Liver (tissue), 9 donors: ENCODE measurements around the gene FASTKD1. TPM values are rescaled to one million over a fixed set of nuclear protein-coding genes. Genes with fewer than 3 reads are reported as not detected.
"Not testable (repeated sequence)": the region's sequence is repeated elsewhere in the genome, so short reads cannot be mapped to it uniquely, and the experiment has no call there.

Source experiments
- DNase-seq: peaks from one replicate; pipeline ENCODE4 v3.0.0-alpha.2; 2017; ENCODE audit warnings: low spot score
- H3K27ac ChIP-seq, 2 donors: one replicate each; pipeline ENCODE4 v1.7.0; 2013; ENCODE audit warnings: inconsistent platforms in 2 of 2, low read length in 2 of 2, control low read depth in 1 of 2, low read depth in 1 of 2, mild to moderate bottlenecking in 1 of 2
- H3K27me3 ChIP-seq, 4 donors: one replicate each; pipeline versions ENCODE4 v1.6.1 to v1.7.0; 2013; ENCODE audit warnings: low read length in 3 of 4, inconsistent platforms in 1 of 4, mild to moderate bottlenecking in 1 of 4, moderate library complexity in 1 of 4; ENCODE audit not compliant: control insufficient read depth in 4 of 4, insufficient read depth in 4 of 4
- H3K36me3 ChIP-seq, 4 donors: one replicate each; pipeline versions ENCODE4 v1.6.1 to v1.7.0; 2013; ENCODE audit warnings: low read length in 3 of 4, mild to moderate bottlenecking in 3 of 4, low read depth in 1 of 4, moderate library complexity in 1 of 4; ENCODE audit not compliant: control insufficient read depth in 4 of 4, insufficient read depth in 3 of 4
- H3K4me1 ChIP-seq, 4 donors: one replicate each; pipeline versions ENCODE4 v1.6.1 to v1.7.0; 2013; ENCODE audit warnings: low read length in 3 of 4, mild to moderate bottlenecking in 3 of 4, moderate library complexity in 1 of 4; ENCODE audit not compliant: control insufficient read depth in 4 of 4, insufficient read depth in 4 of 4
- H3K4me3 ChIP-seq, 3 donors: one replicate each; pipeline versions ENCODE4 v1.6.1 to v1.7.0; 2013; ENCODE audit warnings: low read length in 3 of 3, control low read depth in 1 of 3, low read depth in 1 of 3, mild to moderate bottlenecking in 1 of 3
- H3K9ac ChIP-seq, 2 donors: one replicate each; pipeline ENCODE4 v1.7.0; 2013; ENCODE audit warnings: low read length in 2 of 2, mild to moderate bottlenecking in 2 of 2, moderate library complexity in 2 of 2, control low read depth in 1 of 2, low read depth in 1 of 2
- H3K9me3 ChIP-seq, 4 donors: one replicate each; pipeline versions ENCODE4 v1.6.1 to v1.7.0; 2013; ENCODE audit warnings: low read length in 3 of 4; ENCODE audit not compliant: control insufficient read depth in 4 of 4
- EGR1 ChIP-seq, 2 donors: IDR thresholded peaks; 2 replicates each; pipeline ENCODE4 v1.6.1; 2016 to 2018; ENCODE audit warnings: antibody characterized with exemption in 2 of 2, low read depth in 2 of 2
- FOXA1 ChIP-seq: IDR thresholded peaks from 2 replicates; pipeline ENCODE4 v1.6.1; 2016; ENCODE audit warnings: antibody characterized with exemption
- FOXA2 ChIP-seq: IDR thresholded peaks from 2 replicates; pipeline ENCODE4 v1.6.1; 2016; ENCODE audit warnings: antibody characterized with exemption
- GABPA ChIP-seq, 2 donors: IDR thresholded peaks in 1 of 2; conservative IDR thresholded peaks in 1 of 2; 2 replicates each; pipeline ENCODE4 v1.6.1; 2016; ENCODE audit warnings: antibody characterized with exemption in 2 of 2, mild to moderate bottlenecking in 1 of 2, moderate library complexity in 1 of 2
- HNF4A ChIP-seq, 2 donors: conservative IDR thresholded peaks; 2 replicates each; pipeline ENCODE4 v1.6.1; 2016; ENCODE audit warnings: antibody characterized with exemption in 2 of 2, mild to moderate bottlenecking in 2 of 2
- HNF4G ChIP-seq: IDR thresholded peaks from 2 replicates; pipeline ENCODE4 v1.6.1; 2016; ENCODE audit warnings: antibody characterized with exemption
- NR2F2 ChIP-seq: IDR thresholded peaks from 2 replicates; pipeline ENCODE4 v1.6.1; 2016; ENCODE audit warnings: antibody characterized with exemption
- RAD21 ChIP-seq, 2 donors: IDR thresholded peaks; 2 replicates each; pipeline ENCODE4 v1.6.1; 2016; ENCODE audit warnings: antibody characterized with exemption in 2 of 2, mild to moderate bottlenecking in 2 of 2
- RXRA ChIP-seq, 2 donors: IDR thresholded peaks; 2 replicates each; pipeline ENCODE4 v1.6.1; 2017 to 2018; ENCODE audit warnings: antibody characterized with exemption in 2 of 2, mild to moderate bottlenecking in 1 of 2
- SP1 ChIP-seq: IDR thresholded peaks from 2 replicates; pipeline ENCODE4 v1.6.1; 2018; ENCODE audit warnings: antibody characterized with exemption, mild to moderate bottlenecking
- TAF1 ChIP-seq: conservative IDR thresholded peaks from 2 replicates; pipeline ENCODE4 v1.6.1; 2016; ENCODE audit warnings: antibody characterized with exemption, mild to moderate bottlenecking
- YY1 ChIP-seq: IDR thresholded peaks from 2 replicates; pipeline ENCODE4 v1.6.1; 2016; ENCODE audit warnings: antibody characterized with exemption, mild to moderate bottlenecking
- WGBS: extraction: QIAGEN DNeasy Blood & Tissue Kit; methylation state at CpG from one replicate; pipeline ENCODE4 v1.1.7; 2013; 5-methylcytosine and 5-hydroxymethylcytosine counted together
- polyA plus RNA-seq, 2 donors: library from polyadenylated mRNA; stranded (reverse) in 1 of 2; unstranded in 1 of 2; fragments of 200-250 nt in 1 of 2; fragments of >200 nt in 1 of 2; fragmentation: Nextera tagmentation in 1 of 2; extraction: Ambion mirVana in 1 of 2; gene quantifications; one replicate each; pipeline versions ENCODE4 v1.2.1 to v1.2.3, GENCODE V29; 2013 to 2015
- total RNA-seq, 2 donors: library from RNA; depleted of rRNA; stranded (reverse); fragments of >200 nt; gene quantifications; one replicate each; pipeline ENCODE4 v1.2.3, GENCODE V29; 2014
- TF ChIP-seq, protein P1 (sequence below): IDR thresholded peaks from 2 replicates; pipeline ENCODE4 v1.6.1; 2016; ENCODE audit warnings: antibody characterized with exemption, mild to moderate bottlenecking
- TF ChIP-seq, protein P2 (sequence below): IDR thresholded peaks from 2 replicates; pipeline ENCODE4 v1.6.1; 2016; ENCODE audit warnings: antibody characterized with exemption
- TF ChIP-seq, protein P3 (sequence below): IDR thresholded peaks from 2 replicates; pipeline ENCODE4 v1.6.1; 2016; ENCODE audit warnings: antibody characterized with exemption
- TF ChIP-seq, protein P4 (sequence below): IDR thresholded peaks from 2 replicates; pipeline ENCODE4 v1.6.1; 2016; ENCODE audit warnings: antibody characterized with exemption
- donor health status: healthy.
- donor health status: healthy.
- donor health status: healthy.
- donor health status: healthy.
- donor health status: healthy.

Gene FASTKD1
- total and polyA plus RNA-seq, 4 donors, result 6.7 to 20.7 (median 16.2) TPM

DNA sequence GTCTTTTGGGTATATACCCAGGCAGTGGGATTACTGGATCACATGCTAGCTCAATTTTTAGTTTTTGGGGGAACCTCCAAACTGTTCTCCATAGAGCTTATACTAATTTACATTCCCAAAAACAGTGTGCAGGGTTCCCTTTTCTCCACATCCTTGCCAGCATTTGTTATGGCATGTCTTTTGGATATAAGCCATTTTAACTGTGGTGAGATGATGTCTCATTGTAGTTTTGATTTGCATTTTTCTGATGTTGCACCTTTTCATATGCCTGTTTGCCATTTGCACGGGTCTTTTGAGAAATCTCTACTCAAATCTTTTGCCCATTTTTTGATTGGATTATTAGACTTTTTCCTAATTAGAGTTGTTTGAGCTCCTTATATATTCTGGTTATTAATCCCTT is 8.0 kb downstream of the FASTKD1 start:
- no peak for DNase-seq
- H3K36me3 ChIP-seq, result no peaks in the 10 kb centered on the region
- H3K27me3 ChIP-seq, result no peaks in the 10 kb centered on the region
- no peak overlapping the region for H3K27ac ChIP-seq
- no peaks in the 10 kb centered on the region for H3K9me3 ChIP-seq
- no peaks in the 10 kb centered on the region for H3K4me1 ChIP-seq
- WGBS, result 49% methylated on average over 1 of the region's 1 CpG
- no peak overlapping the region for H3K4me3 ChIP-seq
- no peak for TF ChIP-seq NR2F2
- TF ChIP-seq, protein P1, sequence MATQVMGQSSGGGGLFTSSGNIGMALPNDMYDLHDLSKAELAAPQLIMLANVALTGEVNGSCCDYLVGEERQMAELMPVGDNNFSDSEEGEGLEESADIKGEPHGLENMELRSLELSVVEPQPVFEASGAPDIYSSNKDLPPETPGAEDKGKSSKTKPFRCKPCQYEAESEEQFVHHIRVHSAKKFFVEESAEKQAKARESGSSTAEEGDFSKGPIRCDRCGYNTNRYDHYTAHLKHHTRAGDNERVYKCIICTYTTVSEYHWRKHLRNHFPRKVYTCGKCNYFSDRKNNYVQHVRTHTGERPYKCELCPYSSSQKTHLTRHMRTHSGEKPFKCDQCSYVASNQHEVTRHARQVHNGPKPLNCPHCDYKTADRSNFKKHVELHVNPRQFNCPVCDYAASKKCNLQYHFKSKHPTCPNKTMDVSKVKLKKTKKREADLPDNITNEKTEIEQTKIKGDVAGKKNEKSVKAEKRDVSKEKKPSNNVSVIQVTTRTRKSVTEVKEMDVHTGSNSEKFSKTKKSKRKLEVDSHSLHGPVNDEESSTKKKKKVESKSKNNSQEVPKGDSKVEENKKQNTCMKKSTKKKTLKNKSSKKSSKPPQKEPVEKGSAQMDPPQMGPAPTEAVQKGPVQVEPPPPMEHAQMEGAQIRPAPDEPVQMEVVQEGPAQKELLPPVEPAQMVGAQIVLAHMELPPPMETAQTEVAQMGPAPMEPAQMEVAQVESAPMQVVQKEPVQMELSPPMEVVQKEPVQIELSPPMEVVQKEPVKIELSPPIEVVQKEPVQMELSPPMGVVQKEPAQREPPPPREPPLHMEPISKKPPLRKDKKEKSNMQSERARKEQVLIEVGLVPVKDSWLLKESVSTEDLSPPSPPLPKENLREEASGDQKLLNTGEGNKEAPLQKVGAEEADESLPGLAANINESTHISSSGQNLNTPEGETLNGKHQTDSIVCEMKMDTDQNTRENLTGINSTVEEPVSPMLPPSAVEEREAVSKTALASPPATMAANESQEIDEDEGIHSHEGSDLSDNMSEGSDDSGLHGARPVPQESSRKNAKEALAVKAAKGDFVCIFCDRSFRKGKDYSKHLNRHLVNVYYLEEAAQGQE, result no peak
- TF ChIP-seq HNF4A (conservative IDR thresholded peaks at IDR 0.05), result no peak
- TF ChIP-seq, protein P2, sequence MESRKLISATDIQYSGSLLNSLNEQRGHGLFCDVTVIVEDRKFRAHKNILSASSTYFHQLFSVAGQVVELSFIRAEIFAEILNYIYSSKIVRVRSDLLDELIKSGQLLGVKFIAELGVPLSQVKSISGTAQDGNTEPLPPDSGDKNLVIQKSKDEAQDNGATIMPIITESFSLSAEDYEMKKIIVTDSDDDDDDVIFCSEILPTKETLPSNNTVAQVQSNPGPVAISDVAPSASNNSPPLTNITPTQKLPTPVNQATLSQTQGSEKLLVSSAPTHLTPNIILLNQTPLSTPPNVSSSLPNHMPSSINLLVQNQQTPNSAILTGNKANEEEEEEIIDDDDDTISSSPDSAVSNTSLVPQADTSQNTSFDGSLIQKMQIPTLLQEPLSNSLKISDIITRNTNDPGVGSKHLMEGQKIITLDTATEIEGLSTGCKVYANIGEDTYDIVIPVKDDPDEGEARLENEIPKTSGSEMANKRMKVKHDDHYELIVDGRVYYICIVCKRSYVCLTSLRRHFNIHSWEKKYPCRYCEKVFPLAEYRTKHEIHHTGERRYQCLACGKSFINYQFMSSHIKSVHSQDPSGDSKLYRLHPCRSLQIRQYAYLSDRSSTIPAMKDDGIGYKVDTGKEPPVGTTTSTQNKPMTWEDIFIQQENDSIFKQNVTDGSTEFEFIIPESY, result no peak
- no peak for TF ChIP-seq RAD21 (IDR thresholded peaks at IDR 0.05)
- TF ChIP-seq SP1, result no peak
- TF ChIP-seq, protein P3, sequence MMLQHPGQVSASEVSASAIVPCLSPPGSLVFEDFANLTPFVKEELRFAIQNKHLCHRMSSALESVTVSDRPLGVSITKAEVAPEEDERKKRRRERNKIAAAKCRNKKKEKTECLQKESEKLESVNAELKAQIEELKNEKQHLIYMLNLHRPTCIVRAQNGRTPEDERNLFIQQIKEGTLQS, result no peak
- TF ChIP-seq, protein P4, sequence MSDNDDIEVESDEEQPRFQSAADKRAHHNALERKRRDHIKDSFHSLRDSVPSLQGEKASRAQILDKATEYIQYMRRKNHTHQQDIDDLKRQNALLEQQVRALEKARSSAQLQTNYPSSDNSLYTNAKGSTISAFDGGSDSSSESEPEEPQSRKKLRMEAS, result no peak
- no peak overlapping the region for H3K9ac ChIP-seq

DNA sequence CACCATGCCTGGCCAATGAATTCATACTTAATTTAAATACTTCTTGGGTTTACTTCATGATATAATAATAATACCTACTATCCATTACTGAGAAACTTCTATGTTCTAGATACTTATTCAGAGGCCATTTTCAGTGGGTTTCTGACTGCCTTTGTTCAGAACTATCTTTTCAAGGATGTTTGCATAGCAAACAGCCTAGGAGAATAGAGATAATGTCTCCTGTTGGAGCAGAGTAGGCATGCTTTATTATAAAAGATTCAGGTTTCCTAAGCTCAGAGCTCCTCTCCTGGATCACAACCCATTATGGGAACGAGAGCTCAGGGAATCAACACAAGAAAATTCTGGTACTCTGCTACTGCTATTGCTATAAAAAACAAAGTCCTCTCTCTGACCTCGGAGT is 11.1 kb downstream of the FASTKD1 start:
- WGBS, result 96% methylated on average over 2 of the region's 2 CpGs
- Histone ChIP-seq H3K4me3 (no peak overlapping the region), H3K36me3 (peaks cover 0 to 4% (median 2%) of the 10 kb centered on the region in 4 donors), H3K27me3 (no peaks in the 10 kb centered on the region), H3K27ac (no peak overlapping the region), H3K9me3 (no peaks in the 10 kb centered on the region), H3K4me1 (no peaks in the 10 kb centered on the region), H3K9ac (no peak overlapping the region)
- DNase-seq, result no peak
- TF ChIP-seq GABPA (IDR thresholded peaks at IDR 0.05 in 1 of 2, conservative IDR thresholded peaks at IDR 0.05 in 1 of 2) (no peak), YY1 (no peak), NR2F2 (no peak), HNF4G (no peak), RXRA (IDR thresholded peaks at IDR 0.05) (no peak), FOXA1 (no peak), FOXA2 (no peak), EGR1 (IDR thresholded peaks at IDR 0.05; ENCODE audit: low read depth in 2 of 2) (no peak), HNF4A (conservative IDR thresholded peaks at IDR 0.05) (no peak), SP1 (no peak), TAF1 (no peak), RAD21 (IDR thresholded peaks at IDR 0.05) (no peak)
- TF ChIP-seq, protein P1, result no peak
- TF ChIP-seq, protein P2, result no peak

DNA sequence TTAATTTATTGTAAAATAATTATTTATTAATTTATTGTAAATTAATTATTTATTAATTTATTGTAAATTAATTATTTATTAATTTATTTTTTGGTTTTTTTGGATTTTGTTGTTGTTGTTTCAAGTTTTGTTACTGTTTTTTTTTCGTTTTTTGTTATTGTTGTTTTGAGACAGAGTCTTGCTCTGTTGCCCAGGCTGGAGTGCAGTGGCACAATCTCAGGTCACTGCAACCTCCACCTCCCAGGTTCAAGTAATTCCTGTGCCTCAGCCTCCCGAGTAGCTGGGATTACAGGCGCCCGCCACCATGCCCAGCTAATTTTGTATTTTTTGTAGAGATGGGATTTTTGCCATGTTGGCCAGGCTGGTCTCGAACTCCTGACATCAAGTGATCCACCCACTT is 11.6 kb downstream of the FASTKD1 start:
- not testable (repeated sequence) for H3K36me3 ChIP-seq, DNase-seq, H3K9ac ChIP-seq, H3K27ac ChIP-seq, H3K4me3 ChIP-seq, H3K27me3 ChIP-seq, H3K9me3 ChIP-seq, H3K4me1 ChIP-seq
- WGBS, result 97% methylated on average over 5 of the region's 5 CpGs
